NT2/D1 (cell line): Measurements from ENCODE around the gene UMAD1.

Experiments
- SUZ12 ChIP-seq: IDR thresholded peaks from 2 replicates; pipeline ENCODE4 v1.6.1; 2011; ENCODE audit not compliant: insufficient read length, insufficient read depth; ENCODE audit errors: extremely low read depth
- YY1 ChIP-seq: IDR thresholded peaks from 2 replicates; pipeline ENCODE4 v1.6.1; 2011; ENCODE audit not compliant: insufficient read length, insufficient read depth

- TF ChIP-seq SUZ12, result no peak
- TF ChIP-seq YY1, result no peak
These were observed 13.1 kb downstream of the UMAD1 start for GRCh38 chr7:7653593-7654187.
